ENCODE data around the gene GPM6B. TPM values are rescaled to one million over a fixed set of nuclear protein-coding genes. Genes with fewer than 3 reads are reported as not detected.

Gene GPM6B
- total and polyA plus RNA-seq, 2 experiments from 2014 or later, result 82.6 to 95.4 TPM

- no peaks in the 10 kb centered on the region for H3K4me1 ChIP-seq (ENCODE audit: insufficient read depth)
- H3K27me3 ChIP-seq (ENCODE audit: insufficient read depth), result no peaks in the 10 kb centered on the region
- H3K36me3 Mint-ChIP-seq (ENCODE audit: low read depth), result peaks cover 19% of the 10 kb centered on the region; the same call in 2 of the 3 replicates
- TF ChIP-seq NANOG (IDR thresholded peaks at IDR 0.05; ENCODE audit: borderline replicate concordance) (no peak), JUNB (IDR thresholded peaks at IDR 0.05; ENCODE audit: unreplicated experiment) (no peak), EZH2 (IDR thresholded peaks at IDR 0.05; ENCODE audit: low read depth, unreplicated experiment) (no peak), ZNF462 (CRISPR knock-in tag; IDR thresholded peaks at IDR 0.05) (no peak), ETS1 (IDR thresholded peaks at IDR 0.05) (no peak), STAT1 (IDR thresholded peaks at IDR 0.05; ENCODE audit: unreplicated experiment) (no peak), REST (IDR thresholded peaks at IDR 0.05; ENCODE audit: unreplicated experiment) (no peak), ZNF331 (CRISPR knock-in tag; IDR thresholded peaks at IDR 0.05; ENCODE audit: low read depth) (no peak), EZH2phosphoT487 (IDR thresholded peaks at IDR 0.05; ENCODE audit: unreplicated experiment) (no peak), ZNF114 (CRISPR knock-in tag; IDR thresholded peaks at IDR 0.05) (no peak), POLR2AphosphoS5 (IDR thresholded peaks at IDR 0.05; ENCODE audit: low read depth) (no peak)
- no peak overlapping the region for H3K27ac ChIP-seq (ENCODE audit: low read depth)
- H4K20me1 ChIP-seq (replicated peaks; ENCODE audit: insufficient read depth), result no peaks in the 10 kb centered on the region
- H3K27ac Mint-ChIP-seq, result no peak overlapping the region
- H3K27me3 Mint-ChIP-seq (ENCODE audit: insufficient read depth, low read depth, poor library complexity), result no peaks in the 10 kb centered on the region
- no peak overlapping the region for H3K4me3 Mint-ChIP-seq
- H3K9me2 ChIP-seq (ENCODE audit: insufficient read depth), result no peaks in the 10 kb centered on the region
- H3K4me3 ChIP-seq, result no peak overlapping the region
- no peaks in the 10 kb centered on the region; the same call in 2 of the 3 replicates for H3K9me3 Mint-ChIP-seq
- H3K36me3 ChIP-seq (ENCODE audit: insufficient read depth), result no peaks in the 10 kb centered on the region
- no peaks in the 10 kb centered on the region for H3F3A ChIP-seq (replicated peaks; ENCODE audit: low read depth)
- H3K4me1 Mint-ChIP-seq, result peaks cover 7% of the 10 kb centered on the region
- DNase-seq (ENCODE audit: low spot score) (no peak), ATAC-seq (no peak)
- H3K4me2 ChIP-seq, result no peak overlapping the region
- H2AFZ ChIP-seq, result no peak overlapping the region
- H3K79me2 ChIP-seq (replicated peaks; ENCODE audit: insufficient read depth), result peaks cover 3% of the 10 kb centered on the region; the same call in 1 of the 2 replicates
These were observed 7.9 kb upstream of the GPM6B start for GRCh38 chrX:13824746-13825145.

Measured in GM23338 (cell line).